Measurements from ENCODE around the gene GRM3. TPM values are rescaled to one million over a fixed set of nuclear protein-coding genes. Genes with fewer than 3 reads are reported as not detected.

Gene GRM3
- total RNA-seq, 3 donors from 2014 or later, result not detected

DNA sequence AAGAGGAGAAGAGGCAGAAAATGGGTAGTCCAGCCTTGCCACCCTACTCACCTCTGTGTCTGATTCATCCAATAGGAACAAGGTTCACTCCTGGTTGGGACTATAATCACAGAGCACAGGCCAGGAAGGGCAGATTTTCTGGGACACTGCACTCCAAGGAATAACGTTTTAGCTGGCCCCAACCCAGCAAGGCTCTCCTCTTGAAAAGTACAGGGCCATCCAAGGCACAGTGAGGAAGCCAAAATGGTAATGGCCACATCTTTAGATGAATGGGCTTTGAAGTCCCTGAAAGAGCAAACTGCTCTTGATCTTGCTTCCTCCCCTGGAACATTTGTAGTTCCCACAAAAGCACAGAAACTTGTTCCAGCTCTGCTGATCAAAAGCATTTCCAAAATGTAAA, 149.4 kb downstream of the GRM3 start:
- no peaks in the 10 kb centered on the region for H3K36me3 ChIP-seq
- no peak overlapping the region for H3K27ac ChIP-seq
- H3K4me3 ChIP-seq, result no peak overlapping the region
- intact Hi-C loops (cut with DNase I; ENCODE audit: low total_unique reads), result no loop called here
- H3K27me3 ChIP-seq, result no peaks in the 10 kb centered on the region
- no peaks in the 10 kb centered on the region for H3K4me1 ChIP-seq
- TF ChIP-seq POLR2A (IDR thresholded peaks at IDR 0.05), result no peak
- TF ChIP-seq POLR2AphosphoS5 (IDR thresholded peaks at IDR 0.05), result no peak
- TF ChIP-seq, protein P1, sequence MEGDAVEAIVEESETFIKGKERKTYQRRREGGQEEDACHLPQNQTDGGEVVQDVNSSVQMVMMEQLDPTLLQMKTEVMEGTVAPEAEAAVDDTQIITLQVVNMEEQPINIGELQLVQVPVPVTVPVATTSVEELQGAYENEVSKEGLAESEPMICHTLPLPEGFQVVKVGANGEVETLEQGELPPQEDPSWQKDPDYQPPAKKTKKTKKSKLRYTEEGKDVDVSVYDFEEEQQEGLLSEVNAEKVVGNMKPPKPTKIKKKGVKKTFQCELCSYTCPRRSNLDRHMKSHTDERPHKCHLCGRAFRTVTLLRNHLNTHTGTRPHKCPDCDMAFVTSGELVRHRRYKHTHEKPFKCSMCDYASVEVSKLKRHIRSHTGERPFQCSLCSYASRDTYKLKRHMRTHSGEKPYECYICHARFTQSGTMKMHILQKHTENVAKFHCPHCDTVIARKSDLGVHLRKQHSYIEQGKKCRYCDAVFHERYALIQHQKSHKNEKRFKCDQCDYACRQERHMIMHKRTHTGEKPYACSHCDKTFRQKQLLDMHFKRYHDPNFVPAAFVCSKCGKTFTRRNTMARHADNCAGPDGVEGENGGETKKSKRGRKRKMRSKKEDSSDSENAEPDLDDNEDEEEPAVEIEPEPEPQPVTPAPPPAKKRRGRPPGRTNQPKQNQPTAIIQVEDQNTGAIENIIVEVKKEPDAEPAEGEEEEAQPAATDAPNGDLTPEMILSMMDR (IDR thresholded peaks at IDR 0.05), result no peak
- no peaks in the 10 kb centered on the region for H3K9me3 ChIP-seq
- DNase-seq (ENCODE audit: low spot score in 2 of 2), result no peak

DNA sequence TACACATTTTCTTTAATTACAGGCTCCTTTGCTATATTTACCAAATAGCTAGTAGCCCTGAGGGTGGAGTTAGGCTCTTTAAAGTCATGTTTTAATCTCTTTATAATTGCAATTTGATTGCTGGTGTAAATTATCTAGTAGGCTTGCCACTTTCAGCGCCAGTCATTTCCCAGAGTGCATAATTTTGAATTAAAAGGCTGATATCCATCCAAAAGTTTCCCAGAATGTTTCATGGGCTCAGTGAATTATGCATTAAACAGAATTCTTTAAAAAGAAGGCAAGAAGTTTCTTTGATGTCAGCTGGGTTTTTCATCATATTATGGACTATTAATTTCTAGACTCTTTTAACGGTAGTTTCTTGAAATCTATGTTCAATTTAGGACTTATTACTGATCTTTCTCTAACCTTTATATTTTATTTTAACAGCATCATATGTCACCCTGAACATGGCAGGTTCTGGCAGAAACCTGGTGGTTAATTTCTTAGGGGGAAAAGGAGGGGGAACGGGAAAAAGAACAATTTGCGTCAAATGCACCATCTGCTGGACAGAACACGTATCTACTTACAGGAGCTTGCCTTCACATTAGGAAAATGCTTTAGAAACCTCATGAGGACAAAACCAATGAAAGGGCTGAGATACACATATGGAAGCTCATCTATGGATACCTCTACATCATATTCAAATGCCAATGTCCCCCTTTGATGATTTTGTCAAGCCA, 171.1 kb downstream of the GRM3 start:
- Histone ChIP-seq H3K9me3 (no peaks in the 10 kb centered on the region), H3K4me3 (no peak overlapping the region), H3K27ac (no peak overlapping the region), H3K4me1 (no peaks in the 10 kb centered on the region), H3K27me3 (no peaks in the 10 kb centered on the region), H3K36me3 (no peaks in the 10 kb centered on the region)
- intact Hi-C loops (cut with DNase I; ENCODE audit: low total_unique reads), result no loop called here
- TF ChIP-seq, protein P1 (IDR thresholded peaks at IDR 0.05), result no peak
- TF ChIP-seq POLR2AphosphoS5 (IDR thresholded peaks at IDR 0.05) (no peak), POLR2A (IDR thresholded peaks at IDR 0.05) (no peak)
- DNase-seq (ENCODE audit: low spot score in 2 of 2), result no peak

DNA sequence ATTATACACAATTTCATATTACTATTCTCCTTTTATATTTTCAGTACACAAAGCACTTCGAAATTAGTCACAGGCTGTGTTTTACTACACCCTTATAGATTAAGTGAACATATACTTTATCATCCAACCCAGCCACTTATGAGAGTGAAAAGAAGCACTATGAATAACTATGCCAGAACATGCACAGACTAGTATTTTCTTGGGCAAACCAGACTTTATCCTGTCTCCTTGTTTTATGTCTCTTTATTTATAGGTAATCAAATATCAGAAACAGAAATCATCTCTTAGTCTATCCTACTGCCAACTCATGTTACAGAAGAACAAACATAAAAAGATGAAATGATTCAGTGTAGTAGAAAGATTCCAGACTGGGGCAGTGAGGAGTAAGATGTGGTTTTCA, 171.8 kb downstream of the GRM3 start:
- Histone ChIP-seq H3K27ac (no peak overlapping the region), H3K9me3 (no peaks in the 10 kb centered on the region), H3K4me1 (no peaks in the 10 kb centered on the region), H3K27me3 (no peaks in the 10 kb centered on the region), H3K4me3 (no peak overlapping the region), H3K36me3 (no peaks in the 10 kb centered on the region)
- TF ChIP-seq, protein P1 (IDR thresholded peaks at IDR 0.05), result no peak
- intact Hi-C loops (cut with DNase I; ENCODE audit: low total_unique reads), result no loop called here
- no peak for DNase-seq (ENCODE audit: low spot score in 2 of 2)

DNA sequence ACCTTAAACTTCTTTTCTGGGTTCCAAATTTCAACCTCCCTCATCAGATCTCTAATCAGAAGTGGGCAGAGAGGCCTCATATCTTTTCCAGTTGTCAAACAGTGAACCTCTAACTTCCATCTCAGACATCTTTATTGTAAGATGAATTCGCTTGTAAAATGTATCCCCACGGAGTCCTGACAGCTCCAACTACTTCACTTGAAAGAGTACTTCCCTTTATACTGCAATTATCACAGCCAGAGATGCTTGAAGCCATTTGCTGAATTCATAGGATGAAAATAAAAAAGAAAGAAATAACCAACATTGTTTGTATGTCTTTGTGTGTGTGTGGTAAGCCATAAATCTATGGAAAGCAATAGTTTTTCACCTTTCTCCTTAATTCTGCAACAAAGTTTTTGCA, 175.2 kb downstream of the GRM3 start:
- Histone ChIP-seq H3K27me3 (no peaks in the 10 kb centered on the region), H3K36me3 (no peaks in the 10 kb centered on the region), H3K9me3 (no peaks in the 10 kb centered on the region), H3K4me3 (no peak overlapping the region), H3K4me1 (no peaks in the 10 kb centered on the region), H3K27ac (no peak overlapping the region)
- TF ChIP-seq POLR2AphosphoS5 (IDR thresholded peaks at IDR 0.05) (no peak), POLR2A (IDR thresholded peaks at IDR 0.05) (no peak)
- TF ChIP-seq, protein P1 (IDR thresholded peaks at IDR 0.05), result no peak
- intact Hi-C loops (cut with DNase I; ENCODE audit: low total_unique reads), result no loop called here
- no peak for DNase-seq (ENCODE audit: low spot score in 2 of 2)

DNA sequence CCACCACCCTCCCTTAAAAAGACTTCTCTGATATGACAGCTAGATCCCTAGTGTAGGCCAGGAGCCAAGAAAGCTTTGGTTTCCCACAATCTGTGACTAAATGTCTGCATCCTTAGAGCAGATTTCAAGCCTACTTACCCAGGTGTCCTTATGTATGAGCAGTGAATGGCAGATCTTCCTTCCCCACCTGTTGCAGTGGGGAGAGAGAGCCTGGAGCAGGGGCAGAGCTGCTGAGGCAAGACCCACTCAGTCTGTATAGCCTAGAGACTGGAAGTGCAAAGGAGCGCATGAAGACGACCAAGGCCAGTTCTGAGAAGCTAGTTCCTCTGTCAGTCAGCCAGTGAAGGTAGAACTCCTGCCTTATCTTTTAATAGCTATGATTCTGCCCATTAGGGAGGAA, 180.1 kb downstream of the GRM3 start:
- Histone ChIP-seq H3K27ac (no peak overlapping the region), H3K4me3 (no peak overlapping the region), H3K36me3 (no peaks in the 10 kb centered on the region), H3K4me1 (no peaks in the 10 kb centered on the region), H3K27me3 (no peaks in the 10 kb centered on the region), H3K9me3 (no peaks in the 10 kb centered on the region)
- no peak for DNase-seq (ENCODE audit: low spot score in 2 of 2)
- TF ChIP-seq, protein P1 (IDR thresholded peaks at IDR 0.05), result no peak
- TF ChIP-seq POLR2AphosphoS5 (IDR thresholded peaks at IDR 0.05) (no peak), POLR2A (IDR thresholded peaks at IDR 0.05) (no peak)
- intact Hi-C loops (cut with DNase I; ENCODE audit: low total_unique reads), result no loop called here

Data from breast epithelium (tissue), 4 donors.